HG02870 (cell line): Measurements from ENCODE around the gene JPH3.
"Not testable (repeated sequence)": the region's sequence is repeated elsewhere in the genome, so short reads cannot be mapped to it uniquely, and the experiment has no call there.

Source experiments
- ATAC-seq: cut with Tn5 transposase; IDR thresholded peaks from one replicate; pipeline ENCODE4 v1.9.1; 2021; ENCODE audit warnings: mild to moderate bottlenecking, moderate library complexity; ENCODE audit not compliant: unreplicated experiment

JPH3 gene

DNA sequence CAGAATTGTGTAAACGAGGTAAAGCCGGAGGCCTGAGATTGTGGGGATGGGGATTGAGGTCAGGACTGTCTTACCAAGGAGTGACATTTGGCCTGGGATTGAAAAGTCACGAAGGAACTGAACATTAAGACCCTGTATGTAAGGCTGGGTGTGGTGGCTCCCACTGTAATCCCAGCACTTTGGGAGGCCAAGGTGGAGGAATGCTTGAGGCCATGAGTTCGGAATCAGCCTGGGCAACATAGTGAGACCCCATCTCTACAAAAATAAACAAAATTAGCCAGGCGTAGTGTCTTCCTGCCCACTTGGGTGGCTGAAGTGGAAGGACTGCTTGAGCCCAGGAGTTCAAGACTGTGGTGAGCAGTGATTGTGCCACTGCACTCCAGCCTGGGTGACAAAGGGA is 75.5 kb downstream of the JPH3 start:
- ATAC-seq = no peak

DNA sequence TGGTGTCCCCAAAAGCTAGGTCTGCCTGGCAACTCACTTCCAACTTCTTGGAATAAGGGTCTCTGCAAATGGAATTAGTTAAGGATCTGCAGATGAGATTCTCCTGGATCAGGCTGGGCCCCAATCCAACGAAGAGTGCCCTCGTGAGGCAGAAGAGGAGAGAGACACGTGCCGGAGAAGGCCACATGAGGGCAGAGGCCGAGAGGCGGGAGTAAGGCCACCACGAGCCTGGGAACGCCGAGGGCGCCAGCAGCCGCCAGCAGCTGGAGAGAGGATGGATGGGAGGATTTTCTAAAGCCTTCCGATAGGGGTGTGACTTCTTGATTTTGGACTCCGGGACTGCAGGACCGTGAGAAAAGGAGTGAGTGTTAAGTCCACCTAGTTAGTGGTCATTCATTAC is 76.3 kb downstream of the JPH3 start:
- ATAC-seq = no peak

DNA sequence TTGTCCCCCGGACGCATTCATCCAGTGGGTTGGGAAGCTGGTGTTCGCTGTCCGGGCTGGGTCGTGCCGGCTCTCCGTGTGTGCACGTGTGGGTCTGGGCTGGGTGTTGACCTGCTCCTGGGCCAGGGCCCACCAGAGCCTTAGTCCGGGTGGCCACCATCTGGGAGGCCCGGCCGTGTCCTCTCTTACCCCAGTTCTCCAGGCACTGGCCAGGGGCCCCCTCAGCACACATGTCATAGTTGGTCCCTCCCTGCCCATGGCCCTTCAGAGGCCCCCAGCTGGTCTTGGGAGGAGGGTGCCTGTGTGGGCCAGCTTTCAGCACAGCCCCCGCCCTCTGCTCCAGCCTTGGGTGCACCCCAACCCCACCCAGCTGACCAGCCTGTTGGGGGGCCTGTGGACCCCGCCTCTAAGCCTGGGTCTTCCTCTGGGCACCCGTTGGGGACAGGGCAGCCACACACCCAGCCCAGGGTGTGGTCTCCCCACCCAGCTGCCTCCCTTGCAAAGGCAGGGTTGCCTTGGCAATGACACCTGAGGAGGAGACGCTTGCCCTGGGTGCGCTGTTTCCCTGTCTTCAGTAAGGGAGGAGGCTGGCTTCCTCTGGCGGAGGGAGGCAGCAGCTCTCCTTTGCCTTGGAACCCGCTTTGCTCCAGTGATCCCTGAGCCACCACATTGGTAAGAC is 77.4 kb downstream of the JPH3 start:
- no peak for ATAC-seq

DNA sequence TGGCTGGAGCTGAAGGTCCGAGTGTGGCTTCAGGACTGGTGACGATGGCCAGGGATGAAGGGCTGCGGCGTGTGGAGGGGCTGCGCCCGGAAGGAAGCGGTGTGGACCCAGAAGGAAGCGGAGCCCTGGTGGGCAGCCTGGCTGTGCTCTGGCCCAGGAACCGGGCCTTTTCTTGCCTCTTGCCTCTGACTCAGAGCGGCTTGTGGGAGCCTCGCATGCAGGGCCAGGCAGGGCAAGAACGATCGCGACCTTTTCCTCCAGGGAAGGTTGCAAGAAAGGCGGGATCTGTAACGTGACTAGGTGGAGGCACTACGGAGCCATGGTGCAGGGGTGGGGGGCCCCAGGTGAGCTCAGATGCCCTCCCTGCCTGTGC is 78.0 kb downstream of the JPH3 start:
- no peak for ATAC-seq

DNA sequence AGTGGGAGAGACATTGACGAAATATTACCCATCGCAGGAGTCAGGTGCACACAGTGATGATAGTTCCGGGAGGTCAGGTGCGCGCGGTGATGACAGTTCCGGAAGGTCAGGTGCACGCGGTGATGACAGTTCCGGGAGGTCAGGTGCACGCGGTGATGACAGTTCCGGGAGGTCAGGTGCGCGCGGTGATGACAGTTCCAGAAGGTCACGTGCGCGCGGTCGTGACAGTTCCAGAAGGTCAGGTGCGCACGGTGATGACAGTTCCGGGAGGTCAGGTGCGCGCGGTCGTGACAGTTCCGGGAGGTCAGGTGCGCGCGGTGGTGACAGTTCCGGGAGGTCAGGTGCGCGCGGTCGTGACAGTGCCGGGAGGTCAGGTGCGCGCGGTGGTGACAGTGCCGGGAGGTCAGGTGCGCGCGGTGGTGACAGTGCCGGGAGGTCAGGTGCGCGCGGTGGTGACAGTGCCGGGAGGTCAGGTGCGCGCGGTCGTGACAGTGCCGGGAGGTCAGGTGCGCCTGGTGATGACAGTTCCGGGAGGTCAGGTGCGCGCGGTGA is 78.8 kb downstream of the JPH3 start:
- not testable (repeated sequence) for ATAC-seq

DNA sequence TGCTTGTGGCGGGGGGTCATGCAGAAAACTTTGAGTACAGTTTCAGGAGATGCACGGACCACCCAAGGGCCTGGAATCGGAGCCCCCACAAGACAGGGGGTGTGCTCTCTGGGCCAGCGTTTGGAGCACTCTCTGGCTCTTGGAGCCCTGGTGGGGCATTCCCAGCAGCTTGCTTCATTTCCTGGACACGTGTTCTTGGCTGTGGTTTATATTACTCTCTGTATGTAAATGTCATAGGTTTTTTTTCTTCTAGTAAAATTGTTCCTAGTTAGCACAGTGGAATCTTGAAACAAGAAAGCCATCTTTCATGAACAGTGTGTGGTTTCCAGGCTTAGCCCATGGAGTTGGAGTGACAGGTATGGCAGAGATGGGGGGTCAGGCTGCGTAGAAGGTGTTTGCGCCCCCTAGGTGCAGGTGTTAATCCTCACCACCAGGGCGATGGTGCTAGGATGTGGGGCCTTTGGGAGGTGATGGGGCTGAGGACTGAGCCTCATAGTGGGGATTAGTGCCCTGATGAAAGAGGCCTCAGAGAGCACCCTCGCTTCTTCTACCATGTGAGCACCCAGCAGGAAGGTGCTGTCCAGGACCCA is 79.8 kb downstream of the JPH3 start:
- no peak for ATAC-seq

DNA sequence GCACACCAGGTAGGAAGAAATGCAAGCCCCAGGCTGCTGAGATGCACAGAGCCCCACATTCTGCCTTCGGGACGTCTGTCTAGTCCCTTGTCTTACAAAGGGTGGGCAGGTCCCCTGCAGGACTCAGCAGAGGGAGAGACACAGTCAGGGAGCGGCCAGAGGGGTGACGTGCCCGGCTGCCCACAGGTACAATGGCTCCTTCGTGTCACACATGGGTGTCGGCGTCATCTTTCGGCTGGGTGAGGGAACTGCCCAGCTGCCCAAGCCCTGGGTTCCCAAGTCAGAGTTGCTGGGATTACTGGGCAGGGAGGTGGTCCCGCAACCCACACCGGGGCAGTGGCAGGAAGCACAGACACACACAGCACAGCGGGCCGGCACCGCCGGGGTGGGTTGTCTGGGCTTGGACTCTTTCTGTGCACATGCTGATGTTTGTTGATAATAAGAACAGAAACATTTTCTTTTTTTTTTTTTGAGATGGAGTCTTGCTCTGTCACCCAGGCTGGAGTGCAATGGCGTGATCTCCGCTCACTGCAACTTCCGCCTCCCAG is 80.6 kb downstream of the JPH3 start:
- ATAC-seq = no peak

DNA sequence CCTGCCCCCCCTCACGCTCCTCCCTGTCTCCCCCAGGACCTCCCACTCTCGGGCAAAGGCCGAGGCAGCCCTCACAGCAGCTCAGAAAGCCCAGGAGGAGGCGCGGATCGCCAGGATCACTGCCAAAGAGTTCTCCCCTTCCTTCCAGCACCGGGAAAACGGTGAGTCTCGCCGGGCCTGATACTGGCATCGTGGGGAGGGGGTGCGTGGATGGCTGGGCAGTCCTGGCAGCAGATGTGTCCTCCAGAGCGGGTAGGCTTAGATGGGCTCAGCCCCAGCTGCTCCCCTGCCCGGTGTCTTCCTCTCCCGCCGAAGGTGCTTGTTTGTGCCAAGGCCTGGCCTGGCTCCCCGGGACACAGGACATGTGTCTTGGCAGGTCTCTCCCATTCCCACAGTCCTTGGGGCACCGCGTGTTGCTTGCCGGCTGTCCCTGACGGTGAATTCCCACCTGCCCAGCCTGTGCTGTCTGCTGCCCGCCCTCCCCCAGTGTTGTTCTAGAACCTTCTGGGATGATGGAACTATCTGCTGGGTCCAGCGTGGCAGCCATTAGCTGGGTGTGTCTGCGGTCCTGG is 81.9 kb downstream of the JPH3 start:
- ATAC-seq = no peak

DNA sequence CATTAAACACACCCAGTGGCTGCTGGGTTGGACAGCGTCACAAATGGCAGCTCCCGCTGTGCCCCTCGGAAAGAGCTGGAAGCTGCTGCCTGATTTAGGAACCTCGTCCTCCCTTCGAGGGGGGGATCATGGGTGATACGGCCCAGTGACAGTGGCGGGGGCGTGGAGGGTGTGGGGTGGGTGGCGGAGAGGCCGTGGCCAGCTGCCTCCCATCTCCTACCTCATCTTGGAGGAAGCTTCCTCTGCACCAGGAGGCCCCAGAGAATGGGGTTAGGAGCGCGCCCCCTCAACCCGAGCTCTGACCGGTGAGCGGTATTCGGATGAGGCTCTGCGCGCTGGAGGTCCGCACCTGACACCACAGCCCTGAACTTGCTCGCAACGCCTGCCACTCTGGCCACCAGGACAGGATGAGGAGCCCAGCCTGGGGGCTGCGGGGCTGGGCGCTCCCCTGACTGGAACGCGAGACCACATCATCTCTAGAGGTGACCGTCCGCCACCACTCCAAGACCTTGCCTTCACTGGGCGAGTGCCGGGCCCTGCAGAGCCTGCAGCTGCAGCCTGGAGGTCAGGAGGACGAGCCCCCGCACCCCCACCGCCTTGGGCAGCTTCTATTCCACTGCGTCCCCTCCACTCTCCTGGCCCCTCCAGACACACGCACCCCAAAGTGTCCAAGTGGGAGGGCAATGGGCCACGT is 82.5 kb downstream of the JPH3 start:
- no peak for ATAC-seq

DNA sequence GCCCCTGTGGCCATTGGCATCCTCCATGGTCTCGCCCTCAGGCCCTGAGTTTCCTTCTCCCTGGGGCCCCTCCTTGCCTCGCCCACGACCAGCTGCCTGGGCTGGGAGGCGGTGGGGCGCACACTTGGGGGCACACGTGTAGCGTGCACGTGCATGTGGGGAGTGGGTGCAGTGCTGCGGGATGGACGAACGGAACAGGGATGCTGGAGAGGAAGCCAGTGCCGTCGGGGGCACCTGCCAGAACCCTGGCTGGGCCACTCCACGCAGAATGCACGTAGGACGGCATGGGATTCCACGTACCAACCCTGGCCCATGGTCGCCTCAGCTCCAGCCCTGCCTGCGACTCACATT is 83.1 kb downstream of the JPH3 start:
- ATAC-seq = no peak

DNA sequence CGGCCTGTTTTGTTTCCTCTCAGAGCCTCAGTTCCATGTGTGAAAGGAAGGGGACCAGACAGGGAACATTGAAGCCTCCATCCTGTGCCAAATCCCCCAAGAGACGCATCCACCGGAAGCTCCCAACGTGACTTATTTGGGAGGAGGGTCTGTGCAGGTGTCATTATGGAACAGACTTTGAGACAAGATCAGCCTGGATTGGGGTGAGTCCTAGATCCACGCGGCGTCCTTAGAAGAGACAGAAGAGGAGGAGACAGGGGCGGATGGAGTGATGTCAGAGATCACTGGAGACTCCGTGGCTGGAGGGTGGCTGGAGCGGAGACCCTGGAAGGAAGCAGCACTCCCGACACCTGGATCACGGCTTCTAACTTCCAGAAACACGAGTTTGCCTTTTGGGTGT is 83.5 kb downstream of the JPH3 start:
- ATAC-seq = no peak

DNA sequence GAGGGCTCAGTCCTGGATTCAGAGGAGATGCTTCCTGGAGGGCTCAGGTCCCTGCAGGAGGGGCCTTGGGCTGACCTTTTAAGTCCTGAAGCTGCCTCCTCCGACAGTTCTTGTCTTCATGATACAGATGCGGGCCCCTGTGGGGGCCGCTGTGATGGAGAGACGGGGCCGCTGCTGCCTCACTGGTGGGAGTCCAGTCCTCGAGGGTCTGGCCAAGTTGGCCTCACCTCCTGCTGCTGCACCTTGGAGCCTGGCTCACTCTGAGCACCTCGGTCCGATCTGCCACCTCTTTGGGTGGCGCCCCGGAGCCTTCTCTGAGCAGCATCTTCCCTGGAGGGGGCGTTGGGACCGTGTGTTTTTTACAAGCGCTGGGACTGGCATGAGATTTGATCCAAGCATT is 84.4 kb downstream of the JPH3 start:
- ATAC-seq = no peak

DNA sequence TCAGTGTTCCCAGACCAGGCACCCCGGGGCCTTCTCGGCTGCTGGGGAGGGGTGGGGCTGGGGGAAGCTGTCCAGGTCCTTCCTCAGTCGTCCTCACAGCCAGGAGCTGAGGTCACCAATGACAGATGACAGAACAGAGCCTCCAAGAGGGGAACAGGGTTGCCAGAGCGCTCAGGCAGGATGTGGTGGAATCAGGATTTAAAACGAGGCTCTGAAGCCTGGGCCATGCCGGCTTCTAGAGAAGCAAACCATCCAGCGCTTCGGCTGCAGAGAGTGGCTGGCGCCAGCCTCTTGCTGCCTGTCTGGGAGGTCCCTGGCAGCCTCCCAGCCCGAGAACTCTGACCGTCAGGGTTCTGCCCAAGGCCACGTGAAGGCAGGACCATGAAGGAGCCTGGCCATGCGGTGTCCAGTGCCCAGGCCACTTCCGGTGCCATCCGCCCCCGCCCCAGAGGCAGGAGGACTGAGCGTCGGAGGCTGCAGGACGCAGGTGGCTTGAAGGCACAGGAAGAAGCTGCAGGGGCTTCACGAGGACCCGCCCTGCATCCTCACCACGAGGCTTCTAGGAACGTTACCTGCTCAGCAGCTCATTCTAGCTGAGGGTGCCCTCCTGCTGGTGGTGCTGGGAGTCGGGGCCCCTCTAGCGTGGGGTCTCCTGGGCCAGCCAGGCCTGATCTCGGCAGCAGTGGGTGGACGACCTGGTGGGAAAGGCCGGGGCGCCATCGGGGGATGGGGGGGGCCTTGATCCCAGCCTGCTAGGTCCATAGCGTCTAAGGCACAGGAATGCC is 85.0 kb downstream of the JPH3 start:
- ATAC-seq = no peak

DNA sequence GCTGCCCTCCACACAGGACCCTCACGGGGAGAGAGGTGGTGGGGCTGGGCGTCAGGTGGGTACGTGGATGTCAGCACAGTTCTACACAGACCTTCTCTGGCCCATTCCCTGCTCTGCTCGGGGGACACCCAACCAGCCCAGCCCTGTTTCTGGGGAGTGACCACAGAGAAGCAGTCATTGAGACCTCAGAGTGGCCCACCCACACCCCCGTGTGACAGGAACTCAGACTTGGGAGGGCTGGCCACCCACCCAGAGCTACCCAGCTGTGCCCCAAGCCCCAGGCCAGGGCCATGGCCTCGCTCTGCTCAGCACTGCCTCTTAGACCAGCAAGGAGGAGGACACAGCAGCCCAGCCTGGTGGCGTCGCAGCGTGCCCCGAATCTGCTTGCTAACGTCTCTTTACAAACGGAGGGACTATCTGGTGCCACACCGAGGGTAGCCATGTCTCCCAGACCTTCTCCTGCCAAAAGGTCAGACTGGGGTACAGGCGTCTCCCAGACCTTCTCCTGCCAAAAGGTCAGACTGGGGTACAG is 85.8 kb downstream of the JPH3 start:
- ATAC-seq = no peak

DNA sequence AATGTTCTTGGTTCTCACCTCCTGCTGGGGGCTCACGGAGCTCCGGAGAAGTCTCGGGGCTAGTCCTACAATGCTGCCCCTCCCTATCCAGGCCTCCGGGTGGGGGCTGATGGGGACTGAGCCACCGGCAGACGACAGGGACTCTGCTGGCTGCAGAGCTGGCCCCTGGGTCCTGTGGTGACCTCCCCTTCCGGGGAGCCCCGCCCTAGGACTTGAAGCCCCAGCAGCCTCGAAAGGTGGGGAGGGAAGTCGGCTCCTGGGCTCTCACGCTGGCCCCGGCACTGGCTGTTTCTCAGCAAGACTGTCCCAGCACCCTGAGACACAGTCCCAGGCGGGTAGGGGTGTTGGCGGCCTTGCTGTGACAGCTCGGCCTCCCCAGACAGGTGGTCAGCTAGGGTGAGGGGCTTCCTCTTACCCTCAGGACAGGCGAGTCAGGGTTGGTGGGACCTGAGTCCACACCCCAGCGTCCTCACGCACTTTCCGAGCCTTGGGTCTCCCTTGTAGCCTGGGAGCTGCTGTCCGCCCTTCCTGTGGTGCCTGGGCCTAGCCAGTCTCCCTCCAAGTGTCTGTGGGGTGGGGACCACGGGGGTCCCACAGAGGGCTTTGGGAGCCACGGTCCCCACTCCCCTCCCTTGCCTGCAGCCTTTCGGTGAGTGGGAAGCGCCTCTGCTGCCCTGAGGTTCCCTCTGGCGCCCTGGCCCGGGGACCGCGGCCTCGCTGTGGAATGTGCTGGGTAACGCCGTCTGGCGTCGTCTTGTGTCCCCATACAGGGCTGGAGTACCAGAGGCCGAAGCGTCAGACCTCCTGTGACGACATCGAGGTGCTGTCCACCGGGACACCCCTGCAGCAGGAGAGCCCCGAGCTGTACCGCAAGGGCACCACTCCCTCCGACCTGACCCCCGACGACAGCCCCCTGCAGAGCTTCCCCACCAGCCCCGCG is 86.8 kb downstream of the JPH3 start:
- ATAC-seq = no peak

DNA sequence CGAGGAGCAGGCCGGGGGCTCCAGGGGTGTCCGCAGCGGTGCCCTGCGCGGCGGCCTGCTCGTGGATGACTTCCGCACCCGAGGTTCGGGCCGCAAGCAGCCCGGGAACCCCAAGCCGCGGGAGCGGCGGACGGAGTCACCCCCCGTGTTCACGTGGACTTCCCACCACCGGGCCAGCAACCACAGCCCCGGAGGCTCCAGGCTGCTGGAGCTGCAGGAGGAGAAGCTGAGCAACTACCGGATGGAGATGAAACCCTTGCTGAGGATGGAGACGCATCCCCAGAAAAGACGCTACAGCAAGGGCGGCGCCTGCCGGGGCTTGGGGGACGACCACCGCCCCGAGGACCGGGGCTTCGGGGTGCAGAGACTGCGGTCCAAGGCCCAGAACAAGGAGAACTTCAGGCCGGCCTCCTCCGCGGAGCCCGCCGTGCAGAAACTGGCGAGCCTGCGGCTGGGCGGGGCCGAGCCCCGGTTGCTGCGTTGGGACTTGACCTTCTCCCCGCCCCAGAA is 87.7 kb downstream of the JPH3 start:
- no peak for ATAC-seq

DNA sequence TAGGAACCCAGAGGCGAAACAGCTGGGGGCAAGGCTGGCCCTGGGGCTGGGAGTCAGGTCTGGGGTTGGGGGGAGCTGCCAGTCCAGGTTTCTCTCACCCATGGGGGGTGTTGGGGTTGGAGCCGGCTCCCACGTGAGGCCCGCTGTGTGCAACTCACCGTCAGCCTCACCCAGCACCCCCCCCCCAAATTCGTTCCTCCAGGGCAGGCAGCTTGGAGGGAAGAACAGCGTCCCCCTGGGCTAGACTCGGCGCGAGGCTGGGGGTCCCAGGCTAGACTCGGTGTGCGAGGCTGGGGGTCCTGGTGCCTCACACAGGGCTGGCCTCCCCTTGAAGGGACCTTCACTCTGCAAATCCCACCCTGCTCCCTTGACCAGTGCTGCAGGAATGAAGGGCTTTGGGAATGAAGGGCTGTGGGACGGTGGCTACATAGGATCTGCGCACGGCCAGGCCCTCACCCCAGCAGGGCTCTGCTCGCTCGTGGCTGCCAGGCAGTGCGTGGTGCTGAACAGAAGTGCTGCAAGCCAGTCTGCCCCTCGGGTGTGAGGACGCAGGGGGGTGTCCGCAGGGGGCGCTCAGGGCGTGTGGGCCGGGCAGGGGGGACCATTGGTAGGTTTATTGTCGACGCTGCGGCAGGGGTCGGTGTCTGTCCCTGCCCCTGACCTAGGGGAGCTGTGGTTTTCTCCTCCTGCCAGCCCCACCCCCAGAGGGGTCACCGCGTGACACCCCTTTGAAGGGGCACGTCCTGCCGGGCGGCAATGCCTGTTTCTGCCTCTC is 88.8 kb downstream of the JPH3 start:
- no peak for ATAC-seq

DNA sequence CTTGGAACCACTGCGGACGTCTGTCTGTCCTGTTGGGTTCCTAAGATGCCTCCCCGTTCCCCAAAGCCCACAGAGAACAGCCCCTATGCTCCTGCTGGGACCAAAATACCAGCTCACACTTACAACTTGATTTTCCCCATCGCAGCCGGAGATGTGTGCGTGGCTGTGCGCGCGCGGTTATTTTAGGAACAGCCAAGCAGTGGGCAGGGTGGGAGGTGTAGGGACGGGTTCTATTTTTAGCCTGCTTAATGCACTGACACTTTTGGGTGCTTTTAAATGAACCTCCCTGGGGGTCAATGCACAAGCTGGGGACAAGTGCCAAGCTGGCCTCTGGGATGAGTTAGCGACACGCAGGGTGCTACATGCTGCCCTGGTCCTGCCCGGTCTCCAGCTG is 89.4 kb downstream of the JPH3 start:
- no peak for ATAC-seq

DNA sequence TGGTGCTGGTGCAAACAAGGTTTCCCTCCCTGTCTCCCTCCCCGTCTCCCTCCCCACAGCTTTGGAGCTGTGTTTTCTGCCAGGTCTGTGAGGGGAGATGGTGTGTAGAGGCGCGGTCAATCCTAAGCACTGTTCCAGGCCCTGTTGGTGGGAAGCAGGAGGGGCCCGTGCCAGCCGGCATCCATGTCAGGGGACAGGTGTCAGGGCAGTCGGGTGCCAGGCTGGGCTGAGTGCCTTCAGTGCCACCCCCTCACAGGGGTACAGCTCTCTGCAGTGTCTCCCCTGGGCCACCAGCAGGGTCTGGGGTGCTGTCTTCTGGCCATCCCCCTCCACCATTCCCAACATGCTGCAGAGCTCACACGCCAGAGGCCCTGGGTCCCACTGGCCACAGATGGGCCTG is 89.9 kb downstream of the JPH3 start:
- no peak for ATAC-seq
